ENCODE measurements around the gene SLC8A3.

The SLC8A3 gene

GRCh38 chr14:70000601-70001000 is 188.2 kb downstream of the SLC8A3 start:
- no peak overlapping the region for H3K27ac ChIP-seq (ENCODE audit: low read depth, low read length)
- H3K9ac ChIP-seq (ENCODE audit: low read length), result no peak overlapping the region

GRCh38 chr14:69999261-69999674 is 189.5 kb downstream of the SLC8A3 start:
- Histone ChIP-seq H3K36me3 (ENCODE audit: control insufficient read depth in 1 of 2, insufficient read depth in 2 of 2, low read length in 2 of 2) (no peaks in the 10 kb centered on the region), H4K91ac (ENCODE audit: low read depth, low read length) (no peak overlapping the region), H3K4ac (ENCODE audit: low read depth, low read length) (no peak overlapping the region), H2BK120ac (ENCODE audit: insufficient read depth, low read length, poor library complexity) (no peak overlapping the region), H3K27ac (ENCODE audit: low read depth, low read length) (no peak overlapping the region), H3K4me3 (ENCODE audit: low read depth, low read length) (no peak overlapping the region), H3K79me1 (ENCODE audit: low read length) (no peaks in the 10 kb centered on the region), H3K9me3 (ENCODE audit: insufficient read depth, low read depth, low read length) (no peaks in the 10 kb centered on the region), H3K14ac (ENCODE audit: low read length) (no peak overlapping the region), H2BK12ac (ENCODE audit: low read length) (no peak overlapping the region), H3K27me3 (ENCODE audit: insufficient read depth, low read length) (no peaks in the 10 kb centered on the region), H3K4me2 (ENCODE audit: low read length) (no peak overlapping the region), H4K12ac (ENCODE audit: low read depth, low read length) (no peak overlapping the region), H3K18ac (ENCODE audit: low read length) (no peak overlapping the region), H3K79me2 (ENCODE audit: control insufficient read depth, insufficient read depth, low read length, poor library complexity) (no peaks in the 10 kb centered on the region), H2AFZ (ENCODE audit: insufficient read depth, low read length, poor library complexity) (no peak overlapping the region), H3K9ac (ENCODE audit: low read length) (no peak overlapping the region), H2AK5ac (ENCODE audit: low read length) (no peak overlapping the region), H4K8ac (ENCODE audit: low read depth, low read length) (no peak overlapping the region), H3K23ac (ENCODE audit: low read length) (no peak overlapping the region), H3K4me1 (ENCODE audit: control insufficient read depth in 1 of 2, insufficient read depth in 2 of 2, low read length in 2 of 2) (no peaks in the 10 kb centered on the region), H2BK5ac (ENCODE audit: low read depth, low read length, poor library complexity) (no peak overlapping the region)
- no CpG with 5 or more reads among the region's 10 CpGs for WGBS (ENCODE audit: extremely low coverage, insufficient coverage, insufficient read length)
- no peak for DNase-seq

More at GRCh38 chr14:70000601-70001000, 188.2 kb downstream of the SLC8A3 start:
- no peak for DNase-seq
- no peak overlapping the region for H2BK12ac ChIP-seq (ENCODE audit: low read length)
- no peak overlapping the region for H3K4me2 ChIP-seq (ENCODE audit: low read length)
- H3K79me2 ChIP-seq (ENCODE audit: control insufficient read depth, insufficient read depth, low read length, poor library complexity), result no peaks in the 10 kb centered on the region
- no peak overlapping the region for H3K14ac ChIP-seq (ENCODE audit: low read length)
- no peak overlapping the region for H3K4me3 ChIP-seq (ENCODE audit: low read depth, low read length)
- no peaks in the 10 kb centered on the region for H3K4me1 ChIP-seq (ENCODE audit: control insufficient read depth in 1 of 2, insufficient read depth in 2 of 2, low read length in 2 of 2)
- no peak overlapping the region for H3K4ac ChIP-seq (ENCODE audit: low read depth, low read length)
- H2AK5ac ChIP-seq (ENCODE audit: low read length), result no peak overlapping the region
- H2BK120ac ChIP-seq (ENCODE audit: insufficient read depth, low read length, poor library complexity), result no peak overlapping the region
- no peaks in the 10 kb centered on the region for H3K36me3 ChIP-seq (ENCODE audit: control insufficient read depth in 1 of 2, insufficient read depth in 2 of 2, low read length in 2 of 2)
- no peaks in the 10 kb centered on the region for H3K9me3 ChIP-seq (ENCODE audit: insufficient read depth, low read depth, low read length)
- H3K27me3 ChIP-seq (ENCODE audit: insufficient read depth, low read length), result no peaks in the 10 kb centered on the region
- no peak overlapping the region for H3K23ac ChIP-seq (ENCODE audit: low read length)
- H4K12ac ChIP-seq (ENCODE audit: low read depth, low read length), result no peak overlapping the region
- no peak overlapping the region for H4K91ac ChIP-seq (ENCODE audit: low read depth, low read length)
- no peak overlapping the region for H3K18ac ChIP-seq (ENCODE audit: low read length)
- H2BK5ac ChIP-seq (ENCODE audit: low read depth, low read length, poor library complexity), result no peak overlapping the region
- H3K79me1 ChIP-seq (ENCODE audit: low read length), result no peaks in the 10 kb centered on the region
- no CpG with 5 or more reads among the region's 7 CpGs for WGBS (ENCODE audit: extremely low coverage, insufficient coverage, insufficient read length)
- no peak overlapping the region for H4K8ac ChIP-seq (ENCODE audit: low read depth, low read length)
- H2AFZ ChIP-seq (ENCODE audit: insufficient read depth, low read length, poor library complexity), result no peak overlapping the region

DNA sequence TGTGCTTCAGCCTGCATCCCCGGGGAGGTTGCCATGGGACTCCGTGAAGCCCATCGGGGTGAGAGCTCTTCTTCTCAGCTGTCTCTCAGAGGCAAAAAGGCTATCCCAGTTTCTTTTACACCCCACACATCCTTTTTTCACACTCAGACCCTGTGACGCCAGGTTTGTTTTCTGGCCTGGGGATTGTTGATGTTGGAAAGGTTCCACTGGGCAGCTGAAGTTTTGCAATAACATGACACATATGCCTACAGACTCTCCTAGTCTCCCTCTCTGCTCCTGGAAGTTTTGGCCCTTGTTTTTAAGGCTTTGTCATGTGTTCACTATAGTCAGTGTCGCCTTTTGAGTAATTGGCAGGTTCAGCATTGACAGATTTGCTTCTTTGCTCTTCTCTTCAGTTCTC is 190.9 kb downstream of the SLC8A3 start:
- no peak for DNase-seq
- Histone ChIP-seq H2BK120ac (ENCODE audit: insufficient read depth, low read length, poor library complexity) (no peak overlapping the region), H2AFZ (ENCODE audit: insufficient read depth, low read length, poor library complexity) (no peak overlapping the region), H3K23ac (ENCODE audit: low read length) (no peak overlapping the region), H3K79me1 (ENCODE audit: low read length) (no peaks in the 10 kb centered on the region), H3K79me2 (ENCODE audit: control insufficient read depth, insufficient read depth, low read length, poor library complexity) (no peaks in the 10 kb centered on the region), H2BK5ac (ENCODE audit: low read depth, low read length, poor library complexity) (no peak overlapping the region), H3K9ac (ENCODE audit: low read length) (no peak overlapping the region), H3K4me2 (ENCODE audit: low read length) (no peak overlapping the region), H3K36me3 (ENCODE audit: control insufficient read depth in 1 of 2, insufficient read depth in 2 of 2, low read length in 2 of 2) (no peaks in the 10 kb centered on the region), H4K91ac (ENCODE audit: low read depth, low read length) (no peak overlapping the region), H3K9me3 (ENCODE audit: insufficient read depth, low read depth, low read length) (no peaks in the 10 kb centered on the region), H3K4ac (ENCODE audit: low read depth, low read length) (no peak overlapping the region), H3K4me3 (ENCODE audit: low read depth, low read length) (no peak overlapping the region), H3K27ac (ENCODE audit: low read depth, low read length) (no peak overlapping the region), H4K12ac (ENCODE audit: low read depth, low read length) (no peak overlapping the region), H4K8ac (ENCODE audit: low read depth, low read length) (no peak overlapping the region), H2AK5ac (ENCODE audit: low read length) (no peak overlapping the region), H3K18ac (ENCODE audit: low read length) (no peak overlapping the region), H2BK12ac (ENCODE audit: low read length) (no peak overlapping the region), H3K27me3 (ENCODE audit: insufficient read depth, low read length) (no peaks in the 10 kb centered on the region), H3K4me1 (ENCODE audit: control insufficient read depth in 1 of 2, insufficient read depth in 2 of 2, low read length in 2 of 2) (no peaks in the 10 kb centered on the region), H3K14ac (ENCODE audit: low read length) (no peak overlapping the region)
- no CpG with 5 or more reads among the region's 5 CpGs for WGBS (ENCODE audit: extremely low coverage, insufficient coverage, insufficient read length)

DNA sequence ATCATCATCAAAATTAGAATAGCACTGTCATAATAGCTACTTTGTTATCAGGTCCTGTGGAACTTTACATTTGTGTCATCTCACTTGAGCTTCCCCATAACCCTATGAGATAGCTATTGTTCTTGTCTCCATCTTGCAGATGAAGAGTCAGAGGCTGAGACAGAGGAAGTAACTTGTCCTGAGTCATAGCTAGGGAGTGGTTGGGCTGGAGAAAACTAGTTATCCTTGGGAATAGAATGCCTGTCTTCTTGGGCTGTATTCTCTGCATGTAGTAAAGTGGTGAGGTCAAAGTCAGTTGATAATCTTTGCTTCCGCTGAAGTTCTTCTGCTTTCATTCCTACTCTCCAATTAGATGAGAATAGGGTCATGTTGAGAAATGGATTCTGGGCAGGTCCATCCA is 192.5 kb downstream of the SLC8A3 start:
- H3K4me1 ChIP-seq (ENCODE audit: control insufficient read depth in 1 of 2, insufficient read depth in 2 of 2, low read length in 2 of 2), result no peaks in the 10 kb centered on the region
- H3K4ac ChIP-seq (ENCODE audit: low read depth, low read length), result no peak overlapping the region
- H4K91ac ChIP-seq (ENCODE audit: low read depth, low read length), result no peak overlapping the region
- H3K27ac ChIP-seq (ENCODE audit: low read depth, low read length), result no peak overlapping the region
- H3K18ac ChIP-seq (ENCODE audit: low read length), result no peak overlapping the region
- H3K27me3 ChIP-seq (ENCODE audit: insufficient read depth, low read length), result no peaks in the 10 kb centered on the region
- H4K12ac ChIP-seq (ENCODE audit: low read depth, low read length), result no peak overlapping the region
- no peaks in the 10 kb centered on the region for H3K9me3 ChIP-seq (ENCODE audit: insufficient read depth, low read depth, low read length)
- DNase-seq, result no peak
- no peak overlapping the region for H3K14ac ChIP-seq (ENCODE audit: low read length)
- H2BK5ac ChIP-seq (ENCODE audit: low read depth, low read length, poor library complexity), result no peak overlapping the region
- H2BK120ac ChIP-seq (ENCODE audit: insufficient read depth, low read length, poor library complexity), result no peak overlapping the region
- no peak overlapping the region for H3K23ac ChIP-seq (ENCODE audit: low read length)
- no peak overlapping the region for H3K4me3 ChIP-seq (ENCODE audit: low read depth, low read length)
- H2AK5ac ChIP-seq (ENCODE audit: low read length), result no peak overlapping the region
- H4K8ac ChIP-seq (ENCODE audit: low read depth, low read length), result no peak overlapping the region
- no peak overlapping the region for H2BK12ac ChIP-seq (ENCODE audit: low read length)
- H3K79me2 ChIP-seq (ENCODE audit: control insufficient read depth, insufficient read depth, low read length, poor library complexity), result no peaks in the 10 kb centered on the region
- H2AFZ ChIP-seq (ENCODE audit: insufficient read depth, low read length, poor library complexity), result no peak overlapping the region
- H3K79me1 ChIP-seq (ENCODE audit: low read length), result no peaks in the 10 kb centered on the region
- H3K4me2 ChIP-seq (ENCODE audit: low read length), result no peak overlapping the region
- H3K9ac ChIP-seq (ENCODE audit: low read length), result no peak overlapping the region
- no CpG with 5 or more reads among the region's 1 CpG for WGBS (ENCODE audit: extremely low coverage, insufficient coverage, insufficient read length)
- H3K36me3 ChIP-seq (ENCODE audit: control insufficient read depth in 1 of 2, insufficient read depth in 2 of 2, low read length in 2 of 2), result no peaks in the 10 kb centered on the region
